Measurements from ENCODE around the gene TENT4A. TPM values are rescaled to one million over a fixed set of nuclear protein-coding genes. Genes with fewer than 3 reads are reported as not detected.
A peak's percentile ranks its signal among the peaks of the same experiment; 100 is the strongest.

Gene TENT4A
- total and polyA plus RNA-seq, 8 donors = 3.5 to 37.4 (median 15.8) TPM

- peak in 1 of 2 donors; percentile 51 for DNase-seq
- Histone ChIP-seq H3K4me3 (no peak overlapping the region), H3K9me3 (no peaks in the 10 kb centered on the region), H3K27me3 (no peaks in the 10 kb centered on the region), H3K27ac (no peak overlapping the region), H3K36me3 (peaks cover 4 to 9% (median 6%) of the 10 kb centered on the region in 4 donors), H3K4me1 (peaks cover 58 to 99% (median 76%) of the 10 kb centered on the region in 4 donors)
- 65 to 88% (median 70%) methylated on average over 12 of the region's 12 CpGs for WGBS, 5 donors
- intact Hi-C loops (cut with DNase I; ENCODE audit: low total_unique reads) = no loop called here
- no peak for TF ChIP-seq POLR2AphosphoS5 (IDR thresholded peaks at IDR 0.05)
- no peak for TF ChIP-seq EP300 (IDR thresholded peaks at IDR 0.05)
Observed at GRCh38 chr5:6729386-6730310, 16.4 kb downstream of the TENT4A start.

GRCh38 chr5:6730407-6730806 lies 17.2 kb downstream of the TENT4A start:
- Histone ChIP-seq H3K27ac (no peak overlapping the region), H3K4me3 (no peak overlapping the region), H3K36me3 (peaks cover 4 to 8% (median 5%) of the 10 kb centered on the region in 4 donors), H3K9me3 (no peaks in the 10 kb centered on the region), H3K27me3 (no peaks in the 10 kb centered on the region), H3K4me1 (peaks cover 56 to 97% (median 77%) of the 10 kb centered on the region in 4 donors)
- TF ChIP-seq EP300 (IDR thresholded peaks at IDR 0.05) (no peak), POLR2AphosphoS5 (IDR thresholded peaks at IDR 0.05) (no peak), POLR2A (IDR thresholded peaks at IDR 0.05) (no peak), CTCF (IDR thresholded peaks at IDR 0.05) (no peak)
- 41 to 53% (median 50%) methylated on average over 8 of the region's 8 CpGs for WGBS, 5 donors
- intact Hi-C loops (cut with DNase I; ENCODE audit: low total_unique reads) = no loop called here
- DNase-seq = peak in 1 of 2 donors; percentile 25

GRCh38 chr5:6730807-6731206 lies 17.6 kb downstream of the TENT4A start:
- H3K27me3 ChIP-seq = no peaks in the 10 kb centered on the region
- H3K4me3 ChIP-seq = no peak overlapping the region
- TF ChIP-seq POLR2A (IDR thresholded peaks at IDR 0.05) (no peak), CTCF (IDR thresholded peaks at IDR 0.05) (no peak)
- H3K9me3 ChIP-seq = no peaks in the 10 kb centered on the region
- DNase-seq = no peak
- peaks cover 4 to 6% (median 5%) of the 10 kb centered on the region in 4 donors for H3K36me3 ChIP-seq
- H3K27ac ChIP-seq = no peak overlapping the region
- peaks cover 52 to 95% (median 76%) of the 10 kb centered on the region in 4 donors for H3K4me1 ChIP-seq
- WGBS, 5 donors = 53 to 72% (median 61%) methylated on average over 3 of the region's 3 CpGs
- intact Hi-C loops (cut with DNase I; ENCODE audit: low total_unique reads) = no loop called here

- peaks cover 0 to 4% (median 0%) of the 10 kb centered on the region in 4 donors for H3K36me3 ChIP-seq
- DNase-seq = no peak
- H3K9me3 ChIP-seq = no peaks in the 10 kb centered on the region
- WGBS, 5 donors = 54 to 64% (median 59%) methylated on average over 7 of the region's 7 CpGs
- H3K4me3 ChIP-seq = no peak overlapping the region
- no peaks in the 10 kb centered on the region for H3K27me3 ChIP-seq
- intact Hi-C loops (cut with DNase I; ENCODE audit: low total_unique reads) = no loop called here
- H3K27ac ChIP-seq = peak overlapping the region in 3 of 5 donors; percentile 53 to 70 (median 69)
- H3K4me1 ChIP-seq = peaks cover 46 to 92% (median 73%) of the 10 kb centered on the region in 4 donors
- TF ChIP-seq POLR2AphosphoS5 (IDR thresholded peaks at IDR 0.05) (no peak), CTCF (IDR thresholded peaks at IDR 0.05) (no peak), POLR2A (IDR thresholded peaks at IDR 0.05) (no peak), EP300 (IDR thresholded peaks at IDR 0.05) (no peak)
Observed at GRCh38 chr5:6731465-6732237, 18.4 kb downstream of the TENT4A start.

Data from stomach (tissue), 9 donors.